ENCODE measurements around the gene NDUFA13.

Gene NDUFA13

DNA sequence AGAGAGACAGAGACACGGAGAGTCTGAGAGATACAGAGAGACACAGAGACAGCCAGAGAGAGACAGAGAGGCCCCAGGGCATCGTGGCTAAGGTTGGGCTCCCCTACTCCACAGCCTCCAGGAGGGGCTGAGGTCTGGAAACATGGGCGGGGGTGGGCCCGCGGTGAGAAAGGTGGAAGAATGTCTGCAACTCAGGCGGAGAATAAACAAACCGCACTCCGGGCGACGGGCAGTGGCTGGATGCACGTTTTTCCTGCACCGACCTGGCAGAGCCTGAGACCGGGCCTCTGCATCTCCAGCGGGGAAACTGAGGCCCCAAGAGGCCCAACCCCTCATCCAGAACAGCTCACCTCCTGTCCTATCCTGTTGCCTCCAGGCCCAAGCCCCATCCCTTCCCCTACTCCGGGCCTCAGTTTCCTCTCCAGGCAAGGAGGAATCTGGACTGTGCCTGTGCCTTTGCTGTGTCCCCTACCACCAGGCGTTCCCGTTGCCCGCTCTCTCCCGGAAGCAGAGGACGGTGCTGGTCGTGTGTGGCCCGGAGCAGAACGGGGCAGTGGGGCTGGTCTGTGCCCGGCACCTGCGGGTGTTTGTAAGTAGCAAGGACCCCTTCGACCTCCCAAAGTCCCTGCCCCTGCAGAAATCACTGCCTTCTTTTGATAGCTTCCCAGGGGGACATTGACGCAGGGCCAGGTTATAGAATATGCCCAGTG, 18.7 kb downstream of the NDUFA13 start:
- no peak for DNase-seq

DNA sequence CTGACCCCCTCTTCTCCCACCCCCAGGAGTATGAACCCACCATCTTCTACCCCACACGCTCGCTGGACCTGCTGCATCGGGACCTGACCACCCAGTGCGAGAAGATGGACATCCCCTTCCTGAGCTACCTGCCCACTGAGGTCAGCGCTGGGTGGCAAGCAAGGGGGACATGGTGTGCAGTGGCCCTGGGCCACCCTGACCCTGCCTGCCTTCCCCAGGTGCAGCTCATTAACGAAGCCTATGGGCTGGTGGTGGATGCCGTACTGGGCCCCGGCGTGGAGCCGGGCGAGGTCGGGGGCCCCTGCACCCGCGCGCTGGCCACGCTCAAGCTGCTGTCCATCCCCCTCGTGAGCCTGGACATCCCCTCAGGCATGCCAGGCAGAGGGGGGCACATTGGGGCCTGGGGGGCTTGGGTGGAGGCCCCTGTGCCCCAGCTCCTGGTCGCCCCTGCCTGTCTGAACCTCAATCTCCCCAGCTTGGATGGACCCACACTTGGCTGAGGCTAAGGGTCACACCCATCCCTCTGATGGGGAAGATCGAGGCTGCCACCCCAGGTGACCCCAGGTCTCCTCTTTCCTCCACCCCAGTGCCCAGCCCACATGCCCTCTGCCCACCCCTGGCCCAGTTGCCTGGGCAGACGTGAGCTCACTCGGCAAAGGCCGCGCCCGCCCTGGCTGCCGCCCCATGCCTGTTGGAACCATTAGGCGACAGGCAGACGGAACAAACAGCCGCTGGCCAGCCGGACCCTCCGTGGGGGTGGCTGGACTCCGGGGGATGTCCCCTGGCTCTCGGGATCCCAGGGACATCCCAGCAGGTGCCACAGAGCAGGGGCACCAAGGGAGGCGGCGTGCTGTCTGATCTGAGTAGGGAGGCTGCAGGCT, 19.5 kb downstream of the NDUFA13 start:
- no peak for DNase-seq

- no peak for DNase-seq
Measured at GRCh38 chr19:19537075-19538048, 21.3 kb downstream of the NDUFA13 start.

DNA sequence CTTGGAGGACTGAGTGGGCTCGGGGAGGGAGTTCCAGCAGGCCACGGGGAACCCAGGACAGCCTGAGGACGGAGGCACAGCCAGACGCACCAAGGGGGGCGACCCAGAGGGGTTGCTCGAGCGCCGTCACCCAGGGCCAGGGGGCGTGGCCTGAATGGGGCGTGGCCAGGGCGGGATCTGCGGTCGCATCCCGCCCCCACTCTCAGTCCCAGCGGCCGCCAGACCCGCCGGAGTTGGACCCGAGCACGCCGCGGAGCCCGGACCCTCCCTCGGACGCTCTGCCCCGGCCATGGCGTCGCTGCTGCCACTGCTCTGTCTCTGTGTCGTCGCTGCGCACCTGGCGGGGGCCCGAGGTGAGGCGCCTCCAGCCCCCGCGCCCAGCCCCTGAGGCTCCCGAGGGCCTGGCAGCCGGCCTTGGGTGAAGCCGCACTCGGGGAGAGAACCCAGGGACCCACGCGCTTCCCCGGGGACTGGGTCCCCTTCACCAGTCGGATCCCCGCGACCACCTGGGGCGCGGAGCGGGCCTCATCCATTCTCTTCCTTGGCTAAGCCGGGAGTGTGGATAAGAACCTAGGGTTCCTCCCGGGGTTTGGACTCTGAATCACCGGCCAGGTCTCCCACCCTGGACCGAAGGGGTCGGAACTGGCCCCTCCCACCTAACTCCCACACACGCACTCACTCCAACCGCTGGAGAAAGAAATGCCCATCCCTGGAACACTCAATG, 22.2 kb downstream of the NDUFA13 start, which contains the start of gene CILP2:
CILP2 (plus strand) TSS at position 205 of the 724 bp plus-strand sequence; CDS start at position 290, 85 bp downstream.
- no peak for DNase-seq

DNA sequence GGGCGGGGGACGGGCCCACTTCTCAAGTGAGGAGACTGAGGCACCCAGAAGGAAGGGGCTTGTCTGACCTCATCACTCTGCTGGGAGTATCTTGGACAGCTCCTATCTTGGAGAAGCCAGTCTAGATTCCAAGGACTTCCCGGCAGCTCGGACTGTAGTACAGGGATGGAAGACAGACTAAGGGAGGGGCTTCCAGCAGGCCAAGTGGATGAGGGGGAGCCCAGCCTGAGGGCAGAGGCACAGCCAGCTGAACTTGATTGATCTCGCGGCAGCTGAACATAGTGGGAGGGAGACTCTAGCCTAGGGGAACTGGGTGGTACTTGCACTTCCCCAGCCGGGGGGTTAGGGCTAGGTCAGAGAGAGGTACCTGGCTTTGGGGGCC, 22.8 kb downstream of the NDUFA13 start:
- DNase-seq: no peak

GRCh38 chr19:19539698-19540063, 23.7 kb downstream of the NDUFA13 start:
- DNase-seq: no peak

GRCh38 chr19:19540064-19540714, 24.2 kb downstream of the NDUFA13 start:
- no peak for DNase-seq

GRCh38 chr19:19540715-19541515, 24.9 kb downstream of the NDUFA13 start:
- DNase-seq: no peak

- no peak for DNase-seq
Measured at GRCh38 chr19:19541616-19542015, 25.6 kb downstream of the NDUFA13 start.

DNA sequence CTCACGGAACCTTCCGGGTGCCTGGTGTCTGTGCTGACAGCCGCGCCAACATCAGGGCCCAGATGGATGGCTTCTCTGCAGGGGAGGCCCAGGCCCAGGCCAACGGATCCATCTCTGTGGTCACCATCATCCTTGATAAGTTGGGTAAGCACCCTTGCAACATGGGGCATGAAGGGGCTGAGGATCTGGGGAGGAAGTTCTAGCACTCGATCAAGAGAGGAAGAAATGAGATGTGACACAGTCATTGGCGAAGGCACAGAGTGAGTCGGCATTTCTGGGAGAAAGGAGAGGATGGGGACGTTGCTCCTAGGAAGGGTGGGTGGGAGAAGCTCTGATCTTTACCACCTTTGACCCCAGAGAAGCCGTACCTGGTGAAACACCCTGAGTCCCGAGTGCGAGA, 26.5 kb downstream of the NDUFA13 start:
- DNase-seq: no peak

- DNase-seq: no peak
Measured at GRCh38 chr19:19543101-19543500, 27.1 kb downstream of the NDUFA13 start.

GRCh38 chr19:19543640-19544039, 27.6 kb downstream of the NDUFA13 start:
- no peak for DNase-seq

- no peak for DNase-seq
Measured at GRCh38 chr19:19544257-19544953, 28.4 kb downstream of the NDUFA13 start.

DNA sequence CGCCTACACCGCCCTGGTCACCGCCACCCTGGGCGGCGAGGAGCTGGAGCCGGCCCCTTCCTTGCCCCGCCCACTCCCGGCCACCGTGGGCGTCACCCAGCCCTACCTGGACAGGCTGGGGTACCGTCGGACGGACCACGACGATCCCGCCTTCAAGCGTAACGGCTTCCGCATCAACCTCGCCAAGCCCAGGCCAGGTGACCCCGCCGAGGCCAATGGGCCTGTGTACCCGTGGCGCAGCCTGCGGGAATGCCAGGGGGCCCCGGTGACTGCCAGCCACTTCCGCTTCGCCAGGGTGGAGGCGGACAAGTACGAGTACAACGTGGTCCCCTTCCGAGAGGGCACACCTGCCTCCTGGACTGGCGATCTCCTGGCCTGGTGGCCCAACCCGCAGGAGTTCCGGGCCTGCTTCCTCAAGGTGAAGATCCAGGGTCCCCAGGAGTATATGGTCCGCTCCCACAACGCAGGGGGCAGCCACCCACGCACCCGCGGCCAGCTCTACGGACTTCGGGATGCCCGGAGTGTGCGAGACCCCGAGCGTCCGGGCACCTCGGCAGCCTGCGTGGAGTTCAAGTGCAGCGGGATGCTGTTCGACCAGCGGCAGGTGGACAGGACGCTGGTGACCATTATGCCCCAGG, 29.0 kb downstream of the NDUFA13 start:
- DNase-seq: no peak

DNA sequence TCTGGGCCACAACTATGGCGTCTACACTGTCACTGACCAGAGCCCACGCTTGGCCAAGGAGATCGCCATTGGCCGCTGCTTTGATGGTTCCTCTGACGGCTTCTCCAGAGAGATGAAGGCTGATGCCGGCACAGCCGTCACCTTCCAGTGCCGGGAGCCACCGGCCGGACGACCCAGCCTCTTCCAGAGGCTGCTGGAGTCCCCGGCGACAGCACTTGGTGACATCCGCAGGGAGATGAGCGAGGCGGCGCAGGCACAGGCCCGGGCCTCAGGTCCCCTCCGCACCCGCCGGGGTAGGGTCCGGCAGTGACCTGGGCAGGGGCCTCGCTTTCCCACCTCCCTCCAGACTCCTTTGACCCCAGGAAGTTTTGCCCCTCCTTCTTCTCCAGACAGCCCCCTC, 29.7 kb downstream of the NDUFA13 start:
- DNase-seq: no peak

DNA sequence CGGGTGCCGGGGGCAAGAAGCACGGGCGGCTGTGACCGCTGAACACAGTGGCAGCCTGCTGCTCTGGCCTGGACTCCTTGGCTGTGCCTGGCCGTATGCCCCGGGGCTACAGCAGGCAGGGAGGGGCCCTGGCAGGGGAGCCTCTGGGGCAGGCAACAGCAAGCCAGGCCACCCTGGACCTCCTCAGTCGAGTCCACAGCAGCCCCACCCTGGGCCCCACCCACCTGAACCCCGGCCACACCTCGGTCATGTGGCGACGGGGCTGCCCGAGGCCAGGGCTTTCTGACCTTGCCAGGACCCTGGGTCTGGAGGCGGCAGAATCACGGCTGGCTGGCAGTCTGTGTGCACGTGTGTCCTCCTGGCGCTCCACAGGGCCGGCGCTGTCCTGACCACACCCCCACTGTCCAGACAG, 30.7 kb downstream of the NDUFA13 start:
- DNase-seq: no peak

GRCh38 chr19:19547674-19548336, 31.8 kb downstream of the NDUFA13 start:
- DNase-seq: no peak

GRCh38 chr19:19548915-19549759, 33.1 kb downstream of the NDUFA13 start:
- DNase-seq: no peak
